Vagina (tissue), 2 donors: ENCODE results near the gene COX17.

Source experiments
- POLR2A ChIP-seq, 2 donors: fragments of 450-650 bp; IDR thresholded peaks; one replicate each; pipeline ENCODE4 v1.6.1; 2017; ENCODE audit warnings: antibody characterized with exemption in 2 of 2, mild to moderate bottlenecking in 2 of 2, moderate library complexity in 2 of 2
- TF ChIP-seq, protein P1 (sequence below), 3 experiments: fragments of 450-650 bp in 2 of 3; fragments of 200-600 bp in 1 of 3; sonication (generic) in 1 of 3; IDR thresholded peaks; one replicate each; pipeline ENCODE4 v1.5.1; 2017 to 2019; ENCODE audit warnings: antibody characterized with exemption in 3 of 3, mild to moderate bottlenecking in 2 of 3, moderate library complexity in 2 of 3

DNA sequence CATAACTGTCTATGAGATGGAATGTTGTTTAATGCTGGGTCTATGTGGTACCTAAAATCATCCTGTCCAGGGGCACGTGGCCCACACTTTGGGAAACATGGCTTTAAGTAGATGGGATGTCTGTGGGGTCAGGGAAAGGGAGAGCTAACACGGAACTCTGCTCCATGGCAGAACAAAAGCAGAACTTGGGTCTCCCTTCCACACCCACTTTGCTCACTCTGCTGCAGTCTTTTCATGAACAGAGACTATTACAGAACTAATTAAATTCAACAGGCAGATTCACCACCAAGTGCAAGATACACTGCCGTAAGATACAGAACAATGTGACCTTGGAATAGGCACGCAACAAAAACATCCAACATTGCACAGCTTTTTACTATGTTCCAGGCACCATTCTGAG is 45.0 kb downstream of the COX17 start:
- no peak for TF ChIP-seq POLR2A (IDR thresholded peaks at IDR 0.05)
- TF ChIP-seq, protein P1, sequence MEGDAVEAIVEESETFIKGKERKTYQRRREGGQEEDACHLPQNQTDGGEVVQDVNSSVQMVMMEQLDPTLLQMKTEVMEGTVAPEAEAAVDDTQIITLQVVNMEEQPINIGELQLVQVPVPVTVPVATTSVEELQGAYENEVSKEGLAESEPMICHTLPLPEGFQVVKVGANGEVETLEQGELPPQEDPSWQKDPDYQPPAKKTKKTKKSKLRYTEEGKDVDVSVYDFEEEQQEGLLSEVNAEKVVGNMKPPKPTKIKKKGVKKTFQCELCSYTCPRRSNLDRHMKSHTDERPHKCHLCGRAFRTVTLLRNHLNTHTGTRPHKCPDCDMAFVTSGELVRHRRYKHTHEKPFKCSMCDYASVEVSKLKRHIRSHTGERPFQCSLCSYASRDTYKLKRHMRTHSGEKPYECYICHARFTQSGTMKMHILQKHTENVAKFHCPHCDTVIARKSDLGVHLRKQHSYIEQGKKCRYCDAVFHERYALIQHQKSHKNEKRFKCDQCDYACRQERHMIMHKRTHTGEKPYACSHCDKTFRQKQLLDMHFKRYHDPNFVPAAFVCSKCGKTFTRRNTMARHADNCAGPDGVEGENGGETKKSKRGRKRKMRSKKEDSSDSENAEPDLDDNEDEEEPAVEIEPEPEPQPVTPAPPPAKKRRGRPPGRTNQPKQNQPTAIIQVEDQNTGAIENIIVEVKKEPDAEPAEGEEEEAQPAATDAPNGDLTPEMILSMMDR (IDR thresholded peaks at IDR 0.05): no peak
